HCEC 1CT (cell line): ENCODE measurements around the gene KRTDAP.
A peak's percentile ranks its signal among the peaks of the same experiment; 100 is the strongest.
"Not testable (repeated sequence)": the region's sequence is repeated elsewhere in the genome, so short reads cannot be mapped to it uniquely, and the experiment has no call there.

Experiments used
- DNase-seq: peaks from one replicate; pipeline ENCODE4 v3.0.0-alpha.2; 2017

Gene KRTDAP

DNA sequence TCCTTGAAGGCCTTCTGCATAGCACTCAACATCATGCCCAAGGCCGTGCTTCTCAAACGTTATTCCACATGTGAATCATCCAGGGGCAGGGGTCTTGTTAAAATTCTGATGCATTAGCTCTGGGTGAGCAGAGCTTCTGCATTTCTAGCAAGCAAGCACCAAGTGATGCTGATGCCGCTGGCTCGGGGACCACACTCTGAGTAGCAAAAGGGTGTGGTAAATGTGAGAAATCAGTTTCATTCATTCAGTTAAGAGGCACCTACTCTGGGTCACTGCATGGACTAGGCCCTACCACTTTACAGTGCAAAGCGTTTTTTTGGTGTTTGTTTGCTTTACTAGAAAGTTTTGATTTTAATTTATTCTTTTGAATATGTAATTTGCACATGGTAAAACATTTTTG is 7.2 kb downstream of the KRTDAP start:
- DNase-seq: no peak

DNA sequence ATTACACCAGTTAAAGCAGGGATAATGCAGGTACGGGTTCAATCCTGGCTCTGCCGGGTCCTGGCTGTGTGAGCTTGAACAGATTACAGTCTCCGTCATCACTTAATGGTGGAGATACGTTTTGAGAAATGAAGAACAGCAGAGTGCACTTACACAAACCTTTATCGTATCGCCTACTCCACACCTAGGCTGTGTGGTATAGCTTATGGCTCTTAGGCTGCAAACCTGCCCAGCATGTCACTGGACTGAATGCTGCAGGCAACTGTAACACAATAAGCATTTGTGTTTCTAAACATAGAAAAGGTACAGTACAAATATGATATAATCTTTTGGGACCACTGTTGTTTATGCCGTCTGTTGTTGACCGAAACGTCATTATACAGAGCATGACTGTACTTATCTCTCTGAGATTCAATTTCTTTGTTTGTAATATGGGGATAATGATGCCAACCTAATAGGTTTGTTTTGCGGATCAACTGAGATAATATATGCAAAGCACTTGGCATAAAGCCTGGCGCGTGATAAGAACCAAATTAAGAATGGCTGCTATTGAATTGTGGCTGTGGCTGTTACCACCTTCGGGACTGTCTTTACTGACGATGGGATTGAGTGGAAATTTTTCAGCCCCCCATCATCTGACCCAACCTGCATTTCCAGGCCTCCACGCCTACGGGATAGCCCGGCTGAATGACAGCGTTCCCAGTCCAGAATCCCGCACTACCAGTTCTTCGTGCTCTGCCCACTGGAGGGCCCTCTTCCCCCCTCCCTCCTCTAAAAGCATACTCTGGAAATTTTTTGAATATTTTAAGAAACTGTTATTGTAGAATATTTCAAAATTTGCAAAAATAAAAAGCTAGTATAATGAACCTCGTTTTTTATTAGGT is 11.2 kb downstream of the KRTDAP start:
- no peak for DNase-seq

DNA sequence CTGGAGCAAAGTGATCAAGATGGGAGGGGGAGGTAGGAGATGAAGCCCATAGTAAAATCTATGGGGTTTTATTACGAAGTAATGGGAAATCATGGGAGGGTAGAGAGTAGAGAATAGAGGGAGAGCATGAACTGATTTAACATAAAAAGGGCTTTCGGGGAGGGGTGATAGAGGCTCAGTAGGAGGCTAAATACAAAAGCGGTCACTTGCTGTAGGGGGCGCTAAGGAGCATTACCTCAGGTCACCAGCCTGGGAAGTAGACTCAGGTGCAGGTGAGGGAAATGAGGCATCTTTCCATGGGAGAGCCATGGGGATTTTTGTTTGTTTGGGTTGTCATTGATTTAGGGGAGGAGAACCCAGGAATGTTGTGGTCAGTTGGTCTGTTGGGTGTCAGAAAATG is 14.1 kb downstream of the KRTDAP start:
- no peak for DNase-seq

DNA sequence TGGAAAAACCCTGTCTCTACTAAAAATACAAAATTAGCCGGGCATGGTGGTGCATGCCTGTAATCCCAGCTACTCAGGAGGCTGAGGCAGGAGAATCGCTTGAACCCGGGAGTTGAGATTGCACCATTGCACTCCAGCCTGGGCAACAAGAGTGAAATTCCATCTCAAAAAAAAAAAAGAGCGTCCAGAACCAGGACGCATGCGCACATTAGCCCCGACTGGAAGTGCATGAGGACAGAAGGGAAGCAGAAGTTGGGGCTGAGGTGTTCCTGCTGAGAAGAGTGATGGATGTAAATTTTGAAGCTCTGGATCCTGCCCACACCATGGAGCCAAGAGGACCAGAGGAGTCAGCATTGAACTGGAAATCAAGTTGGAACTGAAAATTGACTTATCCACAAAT is 15.7 kb downstream of the KRTDAP start:
- not testable (repeated sequence) for DNase-seq

DNA sequence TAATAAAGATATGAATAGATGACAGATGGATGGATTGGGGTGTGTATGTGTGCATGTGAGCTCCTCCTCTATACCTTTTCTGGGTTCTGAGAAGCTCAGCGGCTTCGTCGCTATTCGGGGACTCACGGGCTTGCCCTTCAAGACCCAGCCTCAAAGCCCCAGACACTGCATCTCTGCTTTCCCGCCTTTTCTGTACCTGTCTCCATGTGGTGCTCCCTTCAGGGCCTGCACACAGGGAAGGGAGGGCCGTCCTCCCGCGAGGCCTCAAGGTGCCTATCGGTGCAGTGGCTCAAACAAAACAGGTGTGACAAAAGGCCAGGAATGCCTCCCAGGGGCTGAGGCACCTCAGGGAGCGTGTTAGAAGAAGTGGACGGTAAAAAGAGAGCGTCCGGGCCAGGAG is 16.2 kb downstream of the KRTDAP start:
- DNase-seq: no peak

DNA sequence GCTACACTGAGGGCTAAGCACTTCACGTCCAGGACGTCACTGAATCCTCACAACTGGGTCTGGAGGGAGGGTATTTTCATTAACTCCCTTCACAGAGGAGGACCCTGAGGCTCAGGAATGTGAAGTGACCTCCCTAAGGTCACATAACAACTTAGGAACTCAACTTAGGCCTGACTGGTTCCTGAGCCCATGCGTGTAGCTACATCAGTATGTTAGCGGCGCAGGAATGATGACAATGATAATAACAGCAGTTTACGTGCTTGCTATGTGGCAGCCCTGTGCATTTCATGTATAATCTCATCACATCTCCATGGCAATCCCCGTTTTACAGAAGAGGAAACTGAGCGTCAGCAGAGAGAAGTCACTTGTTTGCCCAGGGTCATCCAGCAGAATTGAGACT is 18.3 kb downstream of the KRTDAP start:
- no peak for DNase-seq

DNA sequence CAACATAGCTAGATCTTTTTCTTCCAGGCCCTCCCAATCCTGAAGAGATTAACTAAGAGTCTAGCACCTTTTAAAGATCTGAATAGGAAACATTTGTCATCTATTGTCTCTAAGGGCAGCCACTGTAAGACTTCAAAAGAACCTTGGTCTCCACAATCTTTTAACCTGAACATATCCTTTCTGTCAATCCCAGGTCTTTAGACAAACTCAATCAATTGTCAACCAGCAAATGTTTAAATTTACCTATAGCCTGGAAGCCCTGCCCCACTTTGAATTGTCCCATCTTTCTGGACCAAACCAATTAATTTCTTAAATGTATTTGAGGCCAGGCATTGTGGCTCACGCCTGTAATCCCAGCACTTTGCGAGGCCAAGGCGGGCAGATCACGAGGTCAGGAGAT is 19.2 kb downstream of the KRTDAP start:
- DNase-seq: not testable (repeated sequence)

DNA sequence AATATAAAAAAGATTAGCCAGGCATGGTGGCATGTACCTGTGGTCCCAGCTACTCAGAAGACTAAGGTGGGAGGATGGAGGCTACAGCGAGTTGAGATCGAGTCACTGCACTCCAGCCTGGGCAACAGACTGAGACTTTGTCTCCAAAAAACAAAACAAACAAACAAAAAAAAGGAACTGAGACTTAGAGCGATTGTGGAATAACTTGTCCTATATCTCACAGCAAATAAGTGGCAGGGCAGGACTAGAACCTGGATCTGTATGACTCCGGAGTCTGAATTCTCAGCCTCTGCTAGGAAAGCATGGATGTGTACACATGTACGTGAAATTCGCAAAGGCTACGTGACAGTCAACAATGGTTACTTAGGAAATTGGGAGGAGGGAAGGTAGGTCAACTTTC is 20.1 kb downstream of the KRTDAP start:
- DNase-seq: no peak

DNA sequence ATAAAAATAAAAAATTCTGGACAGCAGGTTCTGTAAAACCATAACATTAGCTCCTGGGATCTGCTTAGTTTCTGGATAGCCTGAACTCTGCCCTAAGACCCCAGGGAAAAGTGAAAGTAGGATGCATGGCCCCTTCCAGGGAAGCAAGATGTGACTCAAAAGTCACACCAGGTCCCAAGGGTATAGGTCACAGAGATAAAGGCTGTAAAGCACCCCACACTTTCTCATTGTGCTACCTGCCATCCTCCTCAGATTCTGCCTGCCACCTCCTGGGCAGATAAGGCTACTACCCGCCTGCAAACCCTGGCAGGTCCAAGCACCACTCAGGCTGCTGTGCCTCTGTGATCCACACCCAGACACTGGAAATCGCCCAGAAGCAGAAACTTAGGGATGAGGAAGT is 21.6 kb downstream of the KRTDAP start:
- peak; percentile 17 for DNase-seq

DNA sequence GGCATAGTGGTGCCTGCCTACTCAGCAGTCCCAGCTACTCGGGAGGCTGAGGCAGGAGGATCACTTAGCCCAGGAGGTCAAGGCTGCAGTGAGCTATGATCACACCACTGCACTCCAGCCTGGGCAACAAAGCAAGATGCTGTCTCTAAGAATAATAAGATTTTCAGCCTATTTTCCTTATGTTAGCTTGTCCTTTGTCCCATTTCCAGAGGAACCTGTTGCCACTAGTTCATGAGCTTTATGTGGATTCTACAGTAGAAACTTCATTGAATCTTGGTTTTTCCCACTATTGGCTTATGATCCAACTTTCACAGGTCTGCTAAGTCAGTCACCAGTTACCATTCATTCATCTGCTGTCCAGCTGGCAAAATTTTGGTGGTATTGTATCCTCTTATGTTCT is 24.0 kb downstream of the KRTDAP start:
- DNase-seq: no peak

DNA sequence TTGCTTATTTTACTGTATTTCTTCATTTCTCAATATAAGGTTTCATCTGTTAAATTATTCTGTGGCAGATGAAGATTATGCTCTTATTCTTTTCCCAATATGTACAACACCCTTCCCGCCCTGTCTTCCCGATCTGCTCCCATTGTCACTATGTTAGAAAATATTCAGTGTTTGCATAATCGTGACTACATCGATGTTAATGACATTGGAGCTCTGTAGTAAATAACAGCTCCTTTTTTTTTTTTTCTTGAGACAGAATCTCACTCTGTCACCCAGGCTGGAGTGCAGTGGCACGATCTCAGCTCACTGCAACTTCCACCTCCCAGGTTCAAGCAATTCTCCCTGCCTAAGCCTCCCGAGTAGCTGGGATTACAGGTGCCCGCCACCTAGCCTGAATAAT is 27.3 kb downstream of the KRTDAP start:
- DNase-seq: not testable (repeated sequence)

DNA sequence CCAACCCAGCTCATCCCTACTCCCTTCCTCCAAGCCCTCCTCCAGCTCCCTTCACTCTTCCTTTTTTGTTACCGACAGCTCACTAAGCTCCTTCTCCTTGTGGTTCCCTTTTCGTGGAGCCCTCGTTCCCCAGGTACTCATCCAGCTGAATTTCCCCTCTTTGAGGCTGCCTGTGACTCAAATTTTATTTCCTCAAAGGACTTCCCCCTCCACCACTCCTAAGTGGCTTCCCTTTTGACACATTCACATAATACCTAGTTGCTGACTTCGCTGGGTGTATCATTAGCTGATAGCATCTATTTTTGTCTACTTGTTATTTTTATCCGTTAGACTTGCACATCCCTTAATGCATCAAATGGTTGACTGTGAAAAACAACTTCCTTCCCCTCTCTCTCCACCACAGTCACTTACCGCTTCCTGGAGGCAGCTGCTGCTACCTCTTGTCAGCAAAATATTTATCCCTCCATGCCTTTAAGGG is 27.7 kb downstream of the KRTDAP start:
- no peak for DNase-seq

DNA sequence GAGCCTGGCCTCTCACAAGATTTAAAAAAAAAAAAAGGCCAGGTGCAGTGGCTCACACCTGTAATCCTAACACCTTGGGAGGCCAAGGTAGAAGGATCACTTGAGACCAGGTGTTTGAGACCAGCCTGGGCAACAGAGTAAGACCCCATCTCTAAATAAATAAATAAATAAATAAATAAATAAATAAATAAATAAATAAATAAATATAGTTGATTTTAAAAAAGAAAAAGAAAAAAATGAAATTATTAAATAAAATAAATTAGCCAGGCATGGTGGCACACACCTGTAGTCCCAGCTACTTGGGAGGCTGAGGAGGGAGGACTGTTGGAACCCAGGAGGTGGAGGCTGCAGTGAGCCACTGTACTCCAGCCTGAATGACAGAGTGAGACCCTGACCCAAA is 28.5 kb downstream of the KRTDAP start:
- DNase-seq: not testable (repeated sequence)

DNA sequence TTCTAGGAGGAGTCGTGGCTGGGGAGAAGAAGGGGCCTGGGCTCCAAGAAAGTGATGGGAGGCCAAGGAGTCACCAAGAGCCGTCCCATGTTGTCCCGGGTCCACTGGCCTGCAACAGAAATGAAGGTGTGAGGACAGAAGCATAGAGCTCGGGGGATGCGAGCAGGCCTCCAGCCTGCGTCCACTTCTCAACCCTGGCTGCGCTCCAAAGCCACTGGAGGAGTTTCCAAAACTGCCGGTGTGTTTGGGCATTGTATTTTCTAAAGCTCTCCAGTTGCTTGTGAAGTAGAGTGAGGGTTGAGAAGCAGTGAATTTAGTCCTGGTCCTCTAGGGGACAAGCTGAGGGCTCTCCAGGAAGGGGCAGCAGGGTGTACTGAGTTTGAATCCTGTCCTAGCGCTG is 29.2 kb downstream of the KRTDAP start:
- no peak for DNase-seq

DNA sequence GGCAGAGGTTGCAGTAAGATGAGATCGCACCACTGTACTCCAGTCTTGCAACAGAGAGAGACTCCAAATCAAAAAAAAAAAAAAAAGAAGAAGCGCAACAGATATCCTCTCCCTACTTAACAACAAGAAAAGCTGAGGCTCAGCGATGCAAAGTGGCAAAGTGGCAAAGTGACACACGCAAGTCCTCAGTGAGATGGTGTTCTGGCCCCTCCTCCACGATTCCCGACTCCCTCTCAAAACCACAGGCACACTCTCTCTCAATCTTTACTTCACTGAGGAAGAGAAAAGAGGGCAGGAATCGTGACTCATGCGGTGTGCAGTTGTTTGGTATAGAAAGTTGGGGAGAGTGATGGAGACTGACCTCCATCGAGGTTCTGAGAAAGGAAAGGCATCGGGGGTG is 29.7 kb downstream of the KRTDAP start:
- DNase-seq: no peak

DNA sequence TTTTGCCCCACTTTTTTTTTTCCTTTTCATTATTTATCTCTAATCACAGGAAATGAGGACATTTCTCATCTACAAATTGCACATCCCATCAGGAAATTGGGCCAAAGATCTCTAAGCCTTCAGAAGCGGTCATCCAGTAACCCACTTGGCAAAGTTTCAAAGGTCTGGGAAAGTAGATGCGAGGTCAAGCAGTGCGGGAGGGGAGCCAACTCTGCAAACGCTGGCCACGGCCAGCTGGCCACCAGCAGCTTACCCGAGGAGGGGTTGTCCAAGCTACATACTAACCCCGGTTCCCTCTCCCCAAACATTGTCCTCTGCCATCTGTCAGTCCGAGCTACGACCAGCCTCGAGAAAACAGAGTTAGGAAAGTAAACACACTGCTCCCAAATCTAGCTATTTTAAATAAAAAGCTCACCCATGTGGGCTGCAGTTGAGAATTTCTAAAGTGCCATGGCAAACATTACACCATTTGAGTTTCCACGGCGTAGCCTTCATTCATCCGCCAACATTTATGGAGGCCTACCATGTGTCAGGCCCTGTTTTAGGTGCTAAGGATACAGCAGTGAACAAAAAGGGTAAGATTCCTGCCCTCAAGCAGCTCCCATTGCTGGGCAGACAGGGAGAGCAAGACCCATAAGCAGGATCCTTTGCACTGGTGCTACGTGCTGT is 30.7 kb downstream of the KRTDAP start:
- peak; percentile 16 for DNase-seq

DNA sequence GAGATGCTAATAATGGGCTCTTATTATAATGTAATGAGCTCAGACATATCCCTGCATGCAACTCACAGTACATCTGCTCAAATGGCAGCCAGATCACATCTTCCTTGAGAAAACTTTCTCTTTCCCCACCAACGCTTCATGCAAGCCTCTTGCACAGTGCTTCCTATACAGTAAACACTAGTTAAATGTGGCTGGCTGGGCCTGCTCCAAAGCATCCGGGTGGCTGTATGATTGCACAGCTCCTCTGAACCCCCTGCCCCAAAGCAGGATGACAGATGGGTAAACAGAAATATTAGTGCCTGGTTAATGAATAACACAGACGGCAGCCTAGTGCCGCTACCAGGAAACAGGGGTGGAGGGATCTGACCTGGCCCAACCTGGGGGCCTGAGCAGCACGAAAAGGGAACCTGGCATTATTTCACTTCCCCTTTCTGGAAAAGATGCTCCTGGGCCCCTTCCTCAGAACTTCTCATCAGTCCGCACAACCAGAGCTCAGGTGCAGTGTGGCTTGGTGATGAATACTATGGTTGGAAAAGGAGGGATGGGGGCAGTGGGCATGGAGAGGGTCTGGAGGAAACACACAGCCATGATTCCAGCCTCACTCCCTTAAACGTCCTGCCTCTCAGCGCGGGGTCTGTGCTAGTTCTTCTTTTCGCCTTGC is 31.4 kb downstream of the KRTDAP start:
- no peak for DNase-seq

DNA sequence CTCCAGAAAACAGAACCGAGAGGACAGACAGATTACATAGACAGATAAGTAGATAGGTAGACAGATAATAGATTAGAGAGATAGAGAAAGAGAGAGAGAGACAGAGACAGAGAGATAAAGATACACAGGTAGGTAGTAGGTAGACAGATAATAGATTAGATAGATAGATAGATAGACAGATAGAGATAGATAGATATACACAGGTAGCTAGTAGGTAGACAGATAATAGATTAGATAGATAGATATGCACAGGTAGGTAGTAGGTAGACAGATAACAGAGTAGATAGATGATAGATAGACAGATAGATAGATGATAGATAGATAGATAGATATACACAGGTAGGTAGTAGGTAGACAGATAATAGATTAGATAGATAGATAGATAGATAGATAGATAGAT is 32.1 kb downstream of the KRTDAP start:
- no peak for DNase-seq

DNA sequence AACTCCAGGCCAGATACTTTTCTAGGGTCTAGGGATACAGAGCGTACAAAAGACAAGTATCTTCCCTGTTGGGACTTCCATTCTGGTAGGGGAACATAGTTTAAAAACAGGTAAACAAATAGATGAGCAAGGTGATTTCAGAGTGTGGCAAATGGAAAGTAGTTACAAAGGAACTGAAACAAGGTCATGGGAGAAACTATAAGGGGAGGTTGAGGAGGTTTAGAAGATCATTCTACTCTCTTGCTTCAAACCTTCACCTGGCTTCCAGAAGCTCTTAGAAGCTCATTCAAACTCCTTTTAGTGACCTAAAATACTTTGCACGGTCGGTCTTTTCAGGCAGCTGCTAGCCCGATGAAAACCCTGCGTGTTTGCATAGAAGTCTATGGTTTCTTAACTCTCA is 33.1 kb downstream of the KRTDAP start:
- no peak for DNase-seq

DNA sequence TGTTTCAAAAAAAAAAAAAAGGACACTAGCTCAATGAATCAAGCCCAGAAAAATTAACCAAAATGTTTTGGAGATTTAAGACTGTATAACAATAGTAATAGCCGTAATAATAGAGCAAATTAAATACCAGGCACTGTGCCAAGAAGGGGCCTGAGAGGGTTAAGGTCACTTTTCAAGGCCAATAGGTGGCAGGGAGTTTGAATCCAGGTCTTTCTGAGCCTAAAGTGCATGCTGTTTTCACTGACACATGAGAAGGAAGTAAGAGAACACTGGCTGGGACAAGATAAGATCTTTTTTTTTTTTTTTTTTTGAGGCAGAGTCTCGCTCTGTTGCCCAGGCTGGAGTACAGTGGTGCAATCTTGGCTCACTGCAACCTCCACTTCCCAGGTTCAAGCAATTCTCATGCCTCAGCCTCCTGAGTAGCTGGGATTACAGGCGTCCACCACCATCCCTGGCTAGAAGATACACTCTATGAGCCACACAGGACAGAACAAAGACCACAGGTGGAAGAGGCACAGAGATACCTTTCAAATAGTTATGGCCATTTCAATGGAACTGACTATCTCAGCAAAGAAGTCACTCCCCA is 34.6 kb downstream of the KRTDAP start:
- no peak for DNase-seq

DNA sequence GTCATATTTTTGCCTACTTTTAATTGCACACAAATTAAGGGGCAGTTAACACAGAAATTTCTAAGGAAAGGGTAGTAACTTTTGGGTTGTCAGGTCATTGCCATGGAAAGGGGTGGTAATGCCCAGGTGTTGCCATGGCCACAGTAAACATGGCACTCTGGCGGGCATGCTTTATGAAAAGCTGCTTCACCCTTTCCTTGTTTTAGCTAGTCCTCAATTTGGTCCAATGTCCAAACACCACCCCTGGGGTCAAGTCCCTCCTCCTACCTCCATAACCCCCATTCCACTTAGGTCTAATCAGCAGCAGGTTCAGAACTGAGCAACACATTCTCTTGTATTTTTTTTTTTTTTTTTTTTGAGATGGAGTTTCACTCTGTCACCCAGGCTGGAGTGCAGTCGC is 35.6 kb downstream of the KRTDAP start:
- no peak for DNase-seq

DNA sequence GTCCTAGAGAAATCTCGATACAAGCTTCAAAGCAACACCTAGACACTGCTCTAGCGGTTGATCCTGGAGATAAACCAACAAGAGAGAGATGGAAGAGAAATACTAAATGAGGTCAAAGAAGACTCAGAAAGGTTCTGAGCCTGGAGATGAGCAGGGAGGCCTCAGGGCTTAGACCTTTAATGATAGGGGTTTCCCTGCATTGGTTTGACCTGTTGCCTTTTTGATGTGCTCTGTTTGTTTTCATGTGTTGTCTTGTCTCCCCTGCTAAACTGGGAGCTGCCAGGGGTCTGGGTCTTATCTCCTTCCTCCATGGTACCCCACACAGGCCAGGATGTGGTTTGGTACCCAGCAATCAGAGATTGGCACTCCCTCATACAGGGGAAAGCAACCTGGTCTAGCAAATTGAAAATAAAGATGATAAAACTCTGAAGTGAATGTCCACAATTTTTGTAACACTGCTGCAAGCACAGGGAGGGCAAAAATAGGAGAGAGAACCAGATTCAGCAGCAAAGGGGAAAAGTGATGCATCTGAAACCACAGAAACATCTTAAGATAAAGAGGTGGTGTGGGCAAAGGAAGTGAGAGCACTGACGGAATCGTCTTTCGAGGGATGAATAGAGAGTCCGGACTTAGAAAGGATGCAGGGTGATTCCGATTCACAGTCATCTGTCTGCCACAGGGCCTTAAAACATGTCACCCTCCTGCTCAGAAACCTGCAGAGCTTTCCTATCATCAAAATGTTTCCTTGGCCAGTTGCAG is 38.7 kb downstream of the KRTDAP start:
- no peak for DNase-seq
